ENCODE measurements around the gene PDE11A. TPM values are rescaled to one million over a fixed set of nuclear protein-coding genes. Genes with fewer than 3 reads are reported as not detected.
A peak's percentile ranks its signal among the peaks of the same experiment; 100 is the strongest.

PDE11A gene
- total and polyA plus RNA-seq, 2 of the 13 experiments (the other 11 are each of a cell fraction or from before 2014, with no cell fraction given), result 1.2 to 1.7 TPM

DNA sequence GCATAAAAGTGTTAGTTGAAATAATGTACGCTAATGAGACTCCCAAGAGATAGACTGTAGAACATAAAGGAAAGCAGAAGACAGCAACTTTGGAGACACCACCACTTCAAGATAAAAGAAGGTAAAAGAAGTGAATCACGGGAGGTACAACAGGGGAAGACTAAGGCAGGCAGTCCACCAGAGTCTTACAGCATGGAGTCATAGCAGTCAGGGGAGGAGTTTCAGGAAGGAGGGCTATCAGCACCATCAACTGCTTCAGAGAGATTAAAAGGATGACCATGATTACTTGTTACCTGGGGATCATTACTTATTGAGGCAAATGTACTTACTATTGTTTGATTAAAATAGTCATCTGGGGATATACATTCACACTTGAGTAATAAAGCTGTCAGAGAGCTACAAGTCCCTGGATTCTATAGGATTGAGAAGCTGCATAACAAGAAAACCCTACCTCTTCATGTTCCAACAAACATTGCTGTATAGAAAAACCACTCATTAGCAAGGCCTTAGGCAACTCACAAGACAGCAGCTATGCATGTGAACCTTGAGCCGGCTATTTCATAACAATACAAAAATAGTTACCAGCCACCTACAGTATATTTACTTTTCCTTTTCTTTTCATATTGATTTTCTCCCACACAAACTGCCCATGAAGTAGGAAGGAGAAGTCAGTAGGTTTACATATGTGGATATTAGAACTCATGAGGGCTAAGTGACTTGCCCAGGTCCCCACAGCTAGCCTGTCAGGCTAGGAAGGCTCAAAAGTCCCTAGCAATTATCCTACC, 101.7 kb downstream of the PDE11A start (continued):
- TF ChIP-seq, protein P1, sequence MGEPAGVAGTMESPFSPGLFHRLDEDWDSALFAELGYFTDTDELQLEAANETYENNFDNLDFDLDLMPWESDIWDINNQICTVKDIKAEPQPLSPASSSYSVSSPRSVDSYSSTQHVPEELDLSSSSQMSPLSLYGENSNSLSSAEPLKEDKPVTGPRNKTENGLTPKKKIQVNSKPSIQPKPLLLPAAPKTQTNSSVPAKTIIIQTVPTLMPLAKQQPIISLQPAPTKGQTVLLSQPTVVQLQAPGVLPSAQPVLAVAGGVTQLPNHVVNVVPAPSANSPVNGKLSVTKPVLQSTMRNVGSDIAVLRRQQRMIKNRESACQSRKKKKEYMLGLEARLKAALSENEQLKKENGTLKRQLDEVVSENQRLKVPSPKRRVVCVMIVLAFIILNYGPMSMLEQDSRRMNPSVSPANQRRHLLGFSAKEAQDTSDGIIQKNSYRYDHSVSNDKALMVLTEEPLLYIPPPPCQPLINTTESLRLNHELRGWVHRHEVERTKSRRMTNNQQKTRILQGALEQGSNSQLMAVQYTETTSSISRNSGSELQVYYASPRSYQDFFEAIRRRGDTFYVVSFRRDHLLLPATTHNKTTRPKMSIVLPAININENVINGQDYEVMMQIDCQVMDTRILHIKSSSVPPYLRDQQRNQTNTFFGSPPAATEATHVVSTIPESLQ (CRISPR knock-in tag; conservative IDR thresholded peaks at IDR 0.05), result no peak
- peak; percentile 74; the same call in 1 of the 2 replicates for TF ChIP-seq NFIC (IDR thresholded peaks at IDR 0.05; ENCODE audit: low read length)
- TF ChIP-seq, protein P2, sequence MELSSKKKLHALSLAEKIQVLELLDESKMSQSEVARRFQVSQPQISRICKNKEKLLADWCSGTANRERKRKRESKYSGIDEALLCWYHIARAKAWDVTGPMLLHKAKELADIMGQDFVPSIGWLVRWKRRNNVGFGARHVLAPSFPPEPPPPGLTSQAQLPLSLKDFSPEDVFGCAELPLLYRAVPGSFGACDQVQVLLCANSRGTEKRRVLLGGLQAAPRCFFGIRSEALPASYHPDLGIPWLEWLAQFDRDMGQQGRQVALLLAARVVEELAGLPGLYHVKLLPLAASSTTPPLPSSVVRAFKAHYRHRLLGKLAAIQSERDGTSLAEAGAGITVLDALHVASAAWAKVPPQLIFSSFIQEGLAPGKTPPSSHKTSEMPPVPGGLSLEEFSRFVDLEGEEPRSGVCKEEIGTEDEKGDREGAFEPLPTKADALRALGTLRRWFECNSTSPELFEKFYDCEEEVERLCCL (CRISPR knock-in tag; IDR thresholded peaks at IDR 0.05; ENCODE audit: borderline replicate concordance), result no peak
- peak; percentile 74 for TF ChIP-seq SAP130 (CRISPR knock-in tag; IDR thresholded peaks at IDR 0.05; ENCODE audit: low read depth)
- TF ChIP-seq FOSL1 (CRISPR knock-in tag; IDR thresholded peaks at IDR 0.05; ENCODE audit: borderline replicate concordance), result no peak
- no peak for TF ChIP-seq ZNF30 (CRISPR knock-in tag; IDR thresholded peaks at IDR 0.05)
- TF ChIP-seq, protein P3, sequence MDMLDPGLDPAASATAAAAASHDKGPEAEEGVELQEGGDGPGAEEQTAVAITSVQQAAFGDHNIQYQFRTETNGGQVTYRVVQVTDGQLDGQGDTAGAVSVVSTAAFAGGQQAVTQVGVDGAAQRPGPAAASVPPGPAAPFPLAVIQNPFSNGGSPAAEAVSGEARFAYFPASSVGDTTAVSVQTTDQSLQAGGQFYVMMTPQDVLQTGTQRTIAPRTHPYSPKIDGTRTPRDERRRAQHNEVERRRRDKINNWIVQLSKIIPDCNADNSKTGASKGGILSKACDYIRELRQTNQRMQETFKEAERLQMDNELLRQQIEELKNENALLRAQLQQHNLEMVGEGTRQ (IDR thresholded peaks at IDR 0.05; ENCODE audit: low read depth, low read length), result no peak
- TF ChIP-seq, protein P3 (CRISPR knock-in tag; IDR thresholded peaks at IDR 0.05; ENCODE audit: borderline replicate concordance), result no peak
- no peak for TF ChIP-seq GZF1 (CRISPR knock-in tag; IDR thresholded peaks at IDR 0.05)
- TF ChIP-seq, protein P4, sequence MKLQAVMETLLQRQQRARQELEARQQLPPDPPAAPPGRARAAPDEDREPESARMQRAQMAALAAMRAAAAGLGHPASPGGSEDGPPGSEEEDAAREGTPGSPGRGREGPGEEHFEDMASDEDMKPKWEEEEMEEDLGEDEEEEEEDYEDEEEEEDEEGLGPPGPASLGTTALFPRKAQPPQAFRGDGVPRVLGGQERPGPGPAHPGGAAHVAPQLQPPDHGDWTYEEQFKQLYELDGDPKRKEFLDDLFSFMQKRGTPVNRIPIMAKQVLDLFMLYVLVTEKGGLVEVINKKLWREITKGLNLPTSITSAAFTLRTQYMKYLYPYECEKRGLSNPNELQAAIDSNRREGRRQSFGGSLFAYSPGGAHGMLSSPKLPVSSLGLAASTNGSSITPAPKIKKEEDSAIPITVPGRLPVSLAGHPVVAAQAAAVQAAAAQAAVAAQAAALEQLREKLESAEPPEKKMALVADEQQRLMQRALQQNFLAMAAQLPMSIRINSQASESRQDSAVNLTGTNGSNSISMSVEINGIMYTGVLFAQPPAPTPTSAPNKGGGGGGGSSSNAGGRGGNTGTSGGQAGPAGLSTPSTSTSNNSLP (IDR thresholded peaks at IDR 0.05; ENCODE audit: low read depth, low read length), result peak; percentile 7; the same call in 1 of the 2 replicates
- TF ChIP-seq ZNF282 (IDR thresholded peaks at IDR 0.05; ENCODE audit: partially characterized antibody), result no peak
- TF ChIP-seq TAF15 (IDR thresholded peaks at IDR 0.05; ENCODE audit: low read depth, low read length, poor library complexity, severe bottlenecking), result no peak
- no peak for TF ChIP-seq SNAI1 (CRISPR knock-in tag; IDR thresholded peaks at IDR 0.05; ENCODE audit: borderline replicate concordance)
- TF ChIP-seq, protein P5, sequence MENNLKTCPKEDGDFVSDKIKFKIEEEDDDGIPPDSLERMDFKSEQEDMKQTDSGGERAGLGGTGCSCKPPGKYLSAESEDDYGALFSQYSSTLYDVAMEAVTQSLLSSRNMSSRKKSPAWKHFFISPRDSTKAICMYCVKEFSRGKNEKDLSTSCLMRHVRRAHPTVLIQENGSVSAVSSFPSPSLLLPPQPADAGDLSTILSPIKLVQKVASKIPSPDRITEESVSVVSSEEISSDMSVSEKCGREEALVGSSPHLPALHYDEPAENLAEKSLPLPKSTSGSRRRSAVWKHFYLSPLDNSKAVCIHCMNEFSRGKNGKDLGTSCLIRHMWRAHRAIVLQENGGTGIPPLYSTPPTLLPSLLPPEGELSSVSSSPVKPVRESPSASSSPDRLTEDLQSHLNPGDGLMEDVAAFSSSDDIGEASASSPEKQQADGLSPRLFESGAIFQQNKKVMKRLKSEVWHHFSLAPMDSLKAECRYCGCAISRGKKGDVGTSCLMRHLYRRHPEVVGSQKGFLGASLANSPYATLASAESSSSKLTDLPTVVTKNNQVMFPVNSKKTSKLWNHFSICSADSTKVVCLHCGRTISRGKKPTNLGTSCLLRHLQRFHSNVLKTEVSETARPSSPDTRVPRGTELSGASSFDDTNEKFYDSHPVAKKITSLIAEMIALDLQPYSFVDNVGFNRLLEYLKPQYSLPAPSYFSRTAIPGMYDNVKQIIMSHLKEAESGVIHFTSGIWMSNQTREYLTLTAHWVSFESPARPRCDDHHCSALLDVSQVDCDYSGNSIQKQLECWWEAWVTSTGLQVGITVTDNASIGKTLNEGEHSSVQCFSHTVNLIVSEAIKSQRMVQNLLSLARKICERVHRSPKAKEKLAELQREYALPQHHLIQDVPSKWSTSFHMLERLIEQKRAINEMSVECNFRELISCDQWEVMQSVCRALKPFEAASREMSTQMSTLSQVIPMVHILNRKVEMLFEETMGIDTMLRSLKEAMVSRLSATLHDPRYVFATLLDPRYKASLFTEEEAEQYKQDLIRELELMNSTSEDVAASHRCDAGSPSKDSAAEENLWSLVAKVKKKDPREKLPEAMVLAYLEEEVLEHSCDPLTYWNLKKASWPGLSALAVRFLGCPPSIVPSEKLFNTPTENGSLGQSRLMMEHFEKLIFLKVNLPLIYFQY (CRISPR knock-in tag; IDR thresholded peaks at IDR 0.05; ENCODE audit: borderline replicate concordance), result no peak
- no peak for TF ChIP-seq PAF1 (CRISPR knock-in tag; IDR thresholded peaks at IDR 0.05)
- TF ChIP-seq ZNF343 (CRISPR knock-in tag; IDR thresholded peaks at IDR 0.05), result no peak
- TF ChIP-seq ZNF44 (CRISPR knock-in tag; IDR thresholded peaks at IDR 0.05), result peak; percentile 65; the same call in 1 of the 2 replicates
- peak; percentile 76 for TF ChIP-seq HOXA5 (CRISPR knock-in tag; IDR thresholded peaks at IDR 0.05)
